GM12878 (cell line): Measurements from ENCODE around the gene SBK2.

Experiments used
- TF ChIP-seq, protein P1 (sequence below): fragments of 450-650 bp; IDR thresholded peaks from 2 replicates; pipeline ENCODE4 v1.6.1; 2016; ENCODE audit warnings: mild to moderate bottlenecking
- TF ChIP-seq, protein P2 (sequence below), 3 experiments: IDR thresholded peaks in 2 of 3; conservative IDR thresholded peaks in 1 of 3; 2 replicates each; pipeline ENCODE4 v1.5.1; 2011; ENCODE audit warnings: low read depth in 3 of 3, low read length in 3 of 3, mild to moderate bottlenecking in 3 of 3, control low read depth in 2 of 3, moderate library complexity in 2 of 3, inconsistent platforms in 1 of 3, mixed read lengths in 1 of 3; ENCODE audit not compliant: control insufficient read depth in 2 of 3, insufficient read depth in 1 of 3; ENCODE audit errors: extremely low read depth in 1 of 3

DNA sequence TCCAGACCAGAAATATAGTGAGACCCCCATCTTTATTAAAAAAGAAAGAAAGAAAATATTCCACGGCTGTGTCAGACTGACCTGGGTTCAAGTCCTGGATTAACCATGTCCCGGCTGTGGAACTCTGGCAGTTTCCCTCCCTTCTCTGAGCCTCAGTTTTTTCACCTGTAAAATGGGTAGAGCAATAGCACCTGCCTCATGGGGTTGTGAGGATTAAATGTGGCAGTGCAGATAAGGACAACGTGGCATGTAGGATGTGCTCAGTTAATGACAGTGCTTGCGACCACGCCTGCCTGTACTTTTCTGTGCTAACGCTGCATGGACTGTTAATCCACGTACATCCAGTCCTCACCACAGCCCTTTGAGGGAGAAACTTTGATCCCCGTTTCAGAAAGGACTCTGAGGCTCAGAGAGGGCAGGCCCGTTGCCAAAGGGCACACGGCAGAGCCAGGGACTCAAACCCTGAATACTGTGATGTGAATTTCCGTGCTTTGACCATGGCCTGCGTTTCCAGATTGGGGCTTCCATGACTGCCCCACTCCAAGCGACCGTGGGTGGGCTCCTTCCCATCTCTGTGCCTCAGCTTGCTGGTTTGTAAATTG is 16.1 kb downstream of the SBK2 start:
- TF ChIP-seq, protein P1, sequence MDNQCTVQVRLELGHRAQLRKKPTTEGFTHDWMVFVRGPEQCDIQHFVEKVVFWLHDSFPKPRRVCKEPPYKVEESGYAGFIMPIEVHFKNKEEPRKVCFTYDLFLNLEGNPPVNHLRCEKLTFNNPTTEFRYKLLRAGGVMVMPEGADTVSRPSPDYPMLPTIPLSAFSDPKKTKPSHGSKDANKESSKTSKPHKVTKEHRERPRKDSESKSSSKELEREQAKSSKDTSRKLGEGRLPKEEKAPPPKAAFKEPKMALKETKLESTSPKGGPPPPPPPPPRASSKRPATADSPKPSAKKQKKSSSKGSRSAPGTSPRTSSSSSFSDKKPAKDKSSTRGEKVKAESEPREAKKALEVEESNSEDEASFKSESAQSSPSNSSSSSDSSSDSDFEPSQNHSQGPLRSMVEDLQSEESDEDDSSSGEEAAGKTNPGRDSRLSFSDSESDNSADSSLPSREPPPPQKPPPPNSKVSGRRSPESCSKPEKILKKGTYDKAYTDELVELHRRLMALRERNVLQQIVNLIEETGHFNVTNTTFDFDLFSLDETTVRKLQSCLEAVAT, result no peak
- TF ChIP-seq, protein P2, sequence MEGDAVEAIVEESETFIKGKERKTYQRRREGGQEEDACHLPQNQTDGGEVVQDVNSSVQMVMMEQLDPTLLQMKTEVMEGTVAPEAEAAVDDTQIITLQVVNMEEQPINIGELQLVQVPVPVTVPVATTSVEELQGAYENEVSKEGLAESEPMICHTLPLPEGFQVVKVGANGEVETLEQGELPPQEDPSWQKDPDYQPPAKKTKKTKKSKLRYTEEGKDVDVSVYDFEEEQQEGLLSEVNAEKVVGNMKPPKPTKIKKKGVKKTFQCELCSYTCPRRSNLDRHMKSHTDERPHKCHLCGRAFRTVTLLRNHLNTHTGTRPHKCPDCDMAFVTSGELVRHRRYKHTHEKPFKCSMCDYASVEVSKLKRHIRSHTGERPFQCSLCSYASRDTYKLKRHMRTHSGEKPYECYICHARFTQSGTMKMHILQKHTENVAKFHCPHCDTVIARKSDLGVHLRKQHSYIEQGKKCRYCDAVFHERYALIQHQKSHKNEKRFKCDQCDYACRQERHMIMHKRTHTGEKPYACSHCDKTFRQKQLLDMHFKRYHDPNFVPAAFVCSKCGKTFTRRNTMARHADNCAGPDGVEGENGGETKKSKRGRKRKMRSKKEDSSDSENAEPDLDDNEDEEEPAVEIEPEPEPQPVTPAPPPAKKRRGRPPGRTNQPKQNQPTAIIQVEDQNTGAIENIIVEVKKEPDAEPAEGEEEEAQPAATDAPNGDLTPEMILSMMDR (IDR thresholded peaks at IDR 0.05 in 2 of 3, conservative IDR thresholded peaks at IDR 0.05 in 1 of 3; ENCODE audit: control insufficient read depth in 2 of 3, extremely low read depth in 1 of 3, insufficient read depth in 1 of 3, low read depth in 3 of 3, low read length in 3 of 3), result no peak
